ENCODE measurements around the gene DCUN1D5. TPM values are rescaled to one million over a fixed set of nuclear protein-coding genes. Genes with fewer than 3 reads are reported as not detected.

DCUN1D5 gene
- total RNA-seq, 1 experiment from 2014 or later = 54.2 TPM

GRCh38 chr11:103024086-103024485 lies 67.9 kb downstream of the DCUN1D5 start:
- no peak for DNase-seq (ENCODE audit: low read depth, low spot score)
- in situ Hi-C loops (cut with HindIII; ENCODE audit: low pct_unique_long_range_greater_than_20kb, low sequenced_read_pairs) = no loop called here

DNA sequence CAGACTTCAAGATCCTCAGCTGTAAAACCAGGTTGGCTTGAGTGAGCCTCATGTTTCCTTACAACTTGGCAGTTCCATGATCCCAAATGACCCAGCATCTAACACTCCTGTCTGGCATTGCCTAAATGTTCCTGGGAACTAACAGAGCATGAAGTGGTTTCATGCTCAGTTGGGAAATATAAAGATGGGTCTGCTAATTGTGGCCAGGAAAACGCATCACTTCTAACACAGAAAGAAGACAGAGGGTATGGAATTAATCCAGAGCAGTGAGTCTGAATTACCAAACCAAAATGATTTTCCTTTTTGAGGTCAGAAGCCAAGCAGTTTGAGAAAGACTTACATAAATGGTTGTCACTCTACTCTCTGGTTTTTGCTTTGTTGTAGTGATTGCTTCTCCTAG lies 75.9 kb downstream of the DCUN1D5 start:
- in situ Hi-C loops (cut with HindIII; ENCODE audit: low pct_unique_long_range_greater_than_20kb, low sequenced_read_pairs) = no loop called here
- DNase-seq (ENCODE audit: low read depth, low spot score) = no peak

DNA sequence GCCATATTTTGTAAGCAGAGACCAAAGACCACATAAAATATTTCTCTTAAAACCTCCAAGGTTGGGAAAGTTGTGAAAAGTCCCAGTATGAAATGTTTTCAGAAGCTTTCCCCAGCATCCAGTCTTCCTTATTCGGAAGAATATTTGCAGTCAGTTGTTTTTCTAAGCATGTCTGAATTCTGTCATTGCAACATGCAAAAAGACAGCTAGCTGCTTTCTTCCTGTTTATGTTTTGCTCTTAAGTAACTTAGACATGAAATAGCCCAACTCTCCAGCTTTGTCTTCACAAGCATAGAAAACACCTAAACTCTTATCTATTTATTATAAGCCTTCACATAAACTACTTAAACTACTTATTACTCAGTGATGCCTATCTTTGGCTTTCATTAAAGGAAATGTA lies 78.5 kb downstream of the DCUN1D5 start:
- no peak for DNase-seq (ENCODE audit: low read depth, low spot score)
- in situ Hi-C loops (cut with HindIII; ENCODE audit: low pct_unique_long_range_greater_than_20kb, low sequenced_read_pairs) = no loop called here

Other genes starting within 250 kb of the DCUN1D5 start
- gene MMP3, start 248.6 kb downstream of the DCUN1D5 start, total RNA-seq (2014; rRNA removed; shearing (Covaris generic)) = 0.05 TPM in 1 of 2 replicates, not detected in the other
- gene MMP12, start 217.2 kb downstream of the DCUN1D5 start, total RNA-seq (2014; rRNA removed; shearing (Covaris generic)) = not detected in 2 replicates
- not detected in 2 replicates for gene MMP13, start 136.4 kb downstream of the DCUN1D5 start, total RNA-seq (2014; rRNA removed; shearing (Covaris generic))
- gene DYNC2H1, start 17.3 kb upstream of the DCUN1D5 start, total RNA-seq (2014; rRNA removed; shearing (Covaris generic)) = 15.0 and 18.6 TPM in 2 replicates

Measured in SK-MEL-5 (cell line).